Mucosa of rectum (tissue), 2 donors: ENCODE results near the gene KIF26B.
"Not testable (repeated sequence)": the region's sequence is repeated elsewhere in the genome, so short reads cannot be mapped to it uniquely, and the experiment has no call there.

Experiments used
- H3K27ac ChIP-seq, 2 donors: one replicate each; pipeline ENCODE4 v1.7.0; 2013; ENCODE audit warnings: inconsistent platforms in 2 of 2, low read depth in 2 of 2, low read length in 2 of 2
- H3K27me3 ChIP-seq, 2 donors: one replicate each; pipeline ENCODE4 v1.7.0; 2013; ENCODE audit warnings: low read length in 2 of 2; ENCODE audit not compliant: control insufficient read depth in 2 of 2, insufficient read depth in 2 of 2
- H3K36me3 ChIP-seq, 2 donors: one replicate each; pipeline ENCODE4 v1.7.0; 2013; ENCODE audit warnings: low read length in 2 of 2; ENCODE audit not compliant: control insufficient read depth in 2 of 2, insufficient read depth in 2 of 2
- H3K4me1 ChIP-seq, 2 donors: one replicate each; pipeline ENCODE4 v1.7.0; 2013; ENCODE audit warnings: low read length in 2 of 2, mild to moderate bottlenecking in 1 of 2; ENCODE audit not compliant: control insufficient read depth in 2 of 2, insufficient read depth in 2 of 2
- H3K4me3 ChIP-seq, 2 donors: one replicate each; pipeline ENCODE4 v1.7.0; 2013; ENCODE audit warnings: low read length in 2 of 2
- H3K9ac ChIP-seq, 2 donors: one replicate each; pipeline ENCODE4 v1.7.0; 2013; ENCODE audit warnings: low read length in 2 of 2, low read depth in 1 of 2, mild to moderate bottlenecking in 1 of 2
- H3K9me3 ChIP-seq, 2 donors: one replicate each; pipeline ENCODE4 v1.7.0; 2013; ENCODE audit warnings: low read length in 2 of 2; ENCODE audit not compliant: control insufficient read depth in 2 of 2
- donor health status: healthy.
- donor health status: Normal muscosa, but diverticular disease.

The KIF26B gene

DNA sequence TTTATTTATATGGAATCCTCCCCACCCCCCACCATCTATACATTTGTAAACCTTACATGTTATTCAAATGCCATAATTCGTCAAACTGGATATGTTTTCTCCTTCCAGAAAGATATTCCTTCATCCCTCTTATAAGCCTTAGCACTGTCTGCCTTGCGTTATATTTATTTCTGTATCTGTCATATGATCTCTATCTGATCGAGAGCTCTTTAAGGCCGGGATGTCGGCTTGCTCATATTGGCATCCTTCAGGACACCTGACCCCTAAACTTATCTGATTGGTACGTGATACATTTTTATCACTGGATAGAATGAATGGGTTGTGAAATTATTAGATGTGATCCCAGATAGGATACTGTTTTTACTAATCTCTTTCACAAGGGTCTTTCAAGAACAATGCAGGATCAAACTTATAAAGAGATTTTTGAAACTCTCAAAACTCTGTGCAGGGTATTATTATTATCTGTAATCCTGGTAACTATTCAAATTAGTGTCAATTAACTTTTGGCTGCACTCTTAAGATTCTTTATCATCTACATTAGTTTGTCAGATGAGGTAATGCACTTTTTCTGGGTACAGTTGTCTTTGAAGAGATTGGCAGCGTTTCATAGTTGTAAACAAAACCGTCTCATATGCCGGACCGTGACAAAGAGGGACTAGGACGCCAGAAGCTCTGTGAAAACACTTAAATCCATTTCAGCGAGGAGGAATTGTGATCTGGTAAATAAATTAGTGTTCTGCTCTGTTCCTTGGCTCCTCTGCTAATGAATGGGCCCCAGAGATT, 152.0 kb downstream of the KIF26B start:
- H3K9ac ChIP-seq = no peak overlapping the region
- no peak overlapping the region for H3K27ac ChIP-seq
- no peaks in the 10 kb centered on the region for H3K9me3 ChIP-seq
- H3K27me3 ChIP-seq = no peaks in the 10 kb centered on the region
- no peaks in the 10 kb centered on the region for H3K36me3 ChIP-seq
- no peak overlapping the region for H3K4me3 ChIP-seq
- no peaks in the 10 kb centered on the region for H3K4me1 ChIP-seq

GRCh38 chr1:245310571-245311531, 156.1 kb downstream of the KIF26B start:
- Histone ChIP-seq H3K9ac (no peak overlapping the region), H3K9me3 (no peaks in the 10 kb centered on the region), H3K36me3 (no peaks in the 10 kb centered on the region), H3K27me3 (no peaks in the 10 kb centered on the region), H3K4me1 (no peaks in the 10 kb centered on the region), H3K27ac (no peak overlapping the region), H3K4me3 (peak overlapping the region in 1 of 2 donors; percentile 41)

DNA sequence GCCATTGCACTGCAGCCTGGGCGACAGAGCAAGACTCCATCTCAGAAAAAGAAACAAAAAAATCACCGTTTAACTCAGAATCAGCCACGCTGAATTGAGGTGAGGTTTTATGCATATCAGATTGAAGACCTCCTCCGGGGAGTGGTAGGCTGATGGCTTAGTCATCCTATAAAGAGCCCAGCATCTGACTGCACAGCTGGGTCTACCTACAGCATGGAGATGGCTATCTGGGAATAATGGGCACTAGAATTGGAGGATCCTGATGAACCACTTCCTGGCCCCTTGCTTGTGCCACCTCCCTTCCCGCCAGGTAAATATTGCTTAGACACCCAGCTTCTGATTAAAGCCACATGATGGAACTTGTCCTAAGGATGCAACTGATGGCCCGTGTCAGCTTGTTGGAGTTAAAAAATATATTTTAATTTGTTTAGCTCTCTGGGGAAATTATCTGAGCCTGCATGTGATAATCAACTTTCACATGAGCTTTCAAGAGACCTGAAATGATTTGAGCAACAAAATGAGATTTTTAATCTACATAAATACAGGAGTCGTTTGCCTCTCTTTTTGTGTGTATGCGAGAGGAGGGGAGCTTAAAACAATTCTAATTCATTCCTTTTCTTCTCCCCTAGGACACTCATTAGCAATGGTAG, 157.2 kb downstream of the KIF26B start:
- Histone ChIP-seq H3K4me3 (no peak overlapping the region), H3K9ac (no peak overlapping the region), H3K27me3 (no peaks in the 10 kb centered on the region), H3K4me1 (no peaks in the 10 kb centered on the region), H3K9me3 (no peaks in the 10 kb centered on the region), H3K27ac (no peak overlapping the region), H3K36me3 (no peaks in the 10 kb centered on the region)

DNA sequence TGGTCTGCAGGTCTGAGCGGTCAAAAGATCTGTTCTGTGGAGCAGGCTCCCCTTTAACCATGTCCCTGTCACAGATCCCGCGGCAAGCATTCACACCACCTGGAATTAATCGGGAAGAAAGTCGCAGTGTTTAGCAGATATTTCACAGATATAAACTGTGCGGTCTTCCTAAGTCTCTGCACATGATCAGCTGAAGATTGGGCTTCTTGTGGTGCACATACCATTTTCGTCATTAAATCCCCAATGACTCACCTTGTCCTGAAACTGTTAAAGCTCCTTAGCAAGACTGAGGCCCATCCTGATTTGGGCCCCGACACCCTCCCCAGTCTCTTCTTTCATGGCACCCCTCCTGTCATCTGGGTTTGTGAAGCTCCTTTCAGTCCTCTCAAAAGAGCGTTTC, 158.8 kb downstream of the KIF26B start:
- Histone ChIP-seq H3K9me3 (no peaks in the 10 kb centered on the region), H3K4me1 (no peaks in the 10 kb centered on the region), H3K36me3 (no peaks in the 10 kb centered on the region), H3K27me3 (no peaks in the 10 kb centered on the region), H3K27ac (no peak overlapping the region), H3K9ac (no peak overlapping the region), H3K4me3 (no peak overlapping the region)

GRCh38 chr1:245316784-245317183, 162.0 kb downstream of the KIF26B start:
- Histone ChIP-seq H3K36me3 (no peaks in the 10 kb centered on the region), H3K27me3 (no peaks in the 10 kb centered on the region), H3K4me1 (no peaks in the 10 kb centered on the region), H3K9me3 (no peaks in the 10 kb centered on the region), H3K9ac (no peak overlapping the region), H3K4me3 (no peak overlapping the region), H3K27ac (no peak overlapping the region)

DNA sequence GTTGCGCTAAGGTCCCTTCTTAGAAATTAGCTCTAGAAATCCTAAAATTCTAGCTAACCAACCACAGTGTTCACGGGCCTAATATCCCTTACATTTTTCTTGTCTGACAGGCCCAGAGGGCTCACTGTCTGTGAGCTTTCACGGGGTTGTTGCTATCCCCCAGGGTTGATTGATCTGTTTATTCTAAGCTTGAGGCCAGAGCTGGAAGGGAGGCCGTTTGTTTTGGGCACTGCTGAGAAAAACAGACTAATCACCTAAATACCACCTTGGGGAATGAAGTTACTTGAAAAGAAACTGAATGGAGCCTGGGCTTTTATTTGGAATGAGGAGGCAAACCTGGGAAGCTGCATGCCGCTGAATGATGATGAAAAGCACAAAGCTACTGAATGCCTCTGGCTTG, 162.4 kb downstream of the KIF26B start:
- Histone ChIP-seq H3K4me1 (no peaks in the 10 kb centered on the region), H3K9me3 (no peaks in the 10 kb centered on the region), H3K27ac (no peak overlapping the region), H3K4me3 (no peak overlapping the region), H3K36me3 (no peaks in the 10 kb centered on the region), H3K27me3 (no peaks in the 10 kb centered on the region), H3K9ac (no peak overlapping the region)

- Histone ChIP-seq H3K4me3 (no peak overlapping the region), H3K27me3 (no peaks in the 10 kb centered on the region), H3K9me3 (no peaks in the 10 kb centered on the region), H3K36me3 (no peaks in the 10 kb centered on the region), H3K27ac (no peak overlapping the region), H3K9ac (no peak overlapping the region), H3K4me1 (no peaks in the 10 kb centered on the region)
Observed at GRCh38 chr1:245319094-245319493, 164.3 kb downstream of the KIF26B start.

DNA sequence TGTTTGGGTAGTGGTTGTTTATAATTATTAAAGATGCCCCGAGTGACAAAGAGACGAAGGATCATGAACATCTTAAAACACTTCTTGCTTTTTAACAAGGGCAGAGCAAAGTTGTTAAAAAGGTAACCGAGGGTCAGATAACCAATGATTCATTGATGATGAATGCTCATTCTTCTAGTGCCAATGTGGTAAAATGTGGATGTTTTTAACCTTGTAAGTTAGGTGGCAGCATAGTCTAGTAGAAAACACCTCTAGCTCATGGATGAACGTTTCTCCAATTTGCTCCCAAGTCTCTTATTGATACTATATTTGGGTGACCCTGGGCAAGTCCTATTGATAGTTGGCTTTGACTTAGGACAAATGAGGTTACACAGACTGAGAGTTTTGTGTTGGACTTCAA, 167.9 kb downstream of the KIF26B start:
- Histone ChIP-seq H3K4me3 (no peak overlapping the region), H3K9me3 (no peaks in the 10 kb centered on the region), H3K4me1 (no peaks in the 10 kb centered on the region), H3K27ac (no peak overlapping the region), H3K27me3 (no peaks in the 10 kb centered on the region), H3K9ac (no peak overlapping the region), H3K36me3 (no peaks in the 10 kb centered on the region)

- H3K4me3 ChIP-seq, H3K27me3 ChIP-seq, H3K27ac ChIP-seq, H3K4me1 ChIP-seq, H3K9ac ChIP-seq, H3K36me3 ChIP-seq, H3K9me3 ChIP-seq: not testable (repeated sequence)
Observed at GRCh38 chr1:245323765-245324164, 169.0 kb downstream of the KIF26B start.
